GM12872 (cell line): ENCODE measurements around the gene HOOK2.

Experiments used
- TF ChIP-seq, protein P1 (sequence below): IDR thresholded peaks from 3 replicates; pipeline ENCODE4 v1.5.1; 2011; ENCODE audit warnings: low read depth, mild to moderate bottlenecking, low read length, moderate library complexity; ENCODE audit not compliant: insufficient read depth

HOOK2 gene

DNA sequence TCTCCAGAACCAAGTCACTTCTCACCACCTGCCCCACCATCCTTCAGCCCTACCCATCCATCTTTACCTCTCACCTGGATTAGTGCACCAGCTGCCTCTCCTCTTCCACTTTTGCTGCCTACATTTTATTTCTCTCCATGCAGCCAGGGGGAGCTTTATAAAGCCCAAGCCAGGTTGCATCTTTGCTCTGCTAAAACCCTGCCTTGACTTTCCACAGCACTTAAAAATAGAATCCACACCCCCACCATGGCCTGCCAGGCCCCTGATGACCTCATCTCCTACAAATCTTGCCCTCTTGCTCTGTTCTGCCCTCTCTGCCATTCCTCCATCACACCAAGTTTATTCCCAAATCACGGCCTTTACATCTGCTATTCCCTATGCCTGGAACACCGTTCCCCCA lies 1.8 kb downstream of the HOOK2 start:
- TF ChIP-seq, protein P1, sequence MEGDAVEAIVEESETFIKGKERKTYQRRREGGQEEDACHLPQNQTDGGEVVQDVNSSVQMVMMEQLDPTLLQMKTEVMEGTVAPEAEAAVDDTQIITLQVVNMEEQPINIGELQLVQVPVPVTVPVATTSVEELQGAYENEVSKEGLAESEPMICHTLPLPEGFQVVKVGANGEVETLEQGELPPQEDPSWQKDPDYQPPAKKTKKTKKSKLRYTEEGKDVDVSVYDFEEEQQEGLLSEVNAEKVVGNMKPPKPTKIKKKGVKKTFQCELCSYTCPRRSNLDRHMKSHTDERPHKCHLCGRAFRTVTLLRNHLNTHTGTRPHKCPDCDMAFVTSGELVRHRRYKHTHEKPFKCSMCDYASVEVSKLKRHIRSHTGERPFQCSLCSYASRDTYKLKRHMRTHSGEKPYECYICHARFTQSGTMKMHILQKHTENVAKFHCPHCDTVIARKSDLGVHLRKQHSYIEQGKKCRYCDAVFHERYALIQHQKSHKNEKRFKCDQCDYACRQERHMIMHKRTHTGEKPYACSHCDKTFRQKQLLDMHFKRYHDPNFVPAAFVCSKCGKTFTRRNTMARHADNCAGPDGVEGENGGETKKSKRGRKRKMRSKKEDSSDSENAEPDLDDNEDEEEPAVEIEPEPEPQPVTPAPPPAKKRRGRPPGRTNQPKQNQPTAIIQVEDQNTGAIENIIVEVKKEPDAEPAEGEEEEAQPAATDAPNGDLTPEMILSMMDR: 0 out of 3 replicates have a peak, but pooled peaks have one; percentile 3

GRCh38 chr19:12772323-12772722 lies 3.0 kb downstream of the HOOK2 start:
- TF ChIP-seq, protein P1: no peak

- TF ChIP-seq, protein P1: no peak
Measured at GRCh38 chr19:12770922-12771321, 4.4 kb downstream of the HOOK2 start.

GRCh38 chr19:12769689-12770088 lies 5.7 kb downstream of the HOOK2 start:
- TF ChIP-seq, protein P1: no peak

- TF ChIP-seq, protein P1: no peak
Measured at GRCh38 chr19:12767666-12768065, 7.7 kb downstream of the HOOK2 start.

- TF ChIP-seq, protein P1: no peak
Measured at GRCh38 chr19:12767150-12767549, 8.2 kb downstream of the HOOK2 start.

GRCh38 chr19:12766051-12766521 lies 9.3 kb downstream of the HOOK2 start:
- TF ChIP-seq, protein P1: peak; percentile 62
